ENCODE results near the gene ZC3H7B.
"Not testable (repeated sequence)": the region's sequence is repeated elsewhere in the genome, so short reads cannot be mapped to it uniquely, and the experiment has no call there.

ZC3H7B gene

GRCh38 chr22:41401781-41402648, 100.7 kb downstream of the ZC3H7B start:
- TF ChIP-seq CTCF (IDR thresholded peaks at IDR 0.05; ENCODE audit: extremely low read depth, missing control alignments): no peak
- no peak for DNase-seq (ENCODE audit: low spot score)

- not testable (repeated sequence) for DNase-seq (ENCODE audit: low spot score)
Observed at GRCh38 chr22:41402851-41403250, 101.5 kb downstream of the ZC3H7B start.

- DNase-seq (ENCODE audit: low spot score): peak; percentile 94
- peak; percentile 90 for TF ChIP-seq CTCF (IDR thresholded peaks at IDR 0.05; ENCODE audit: extremely low read depth, missing control alignments)
Observed at GRCh38 chr22:41403532-41404318, 102.4 kb downstream of the ZC3H7B start.

GRCh38 chr22:41405588-41405987, 104.3 kb downstream of the ZC3H7B start:
- DNase-seq (ENCODE audit: low spot score): peak; percentile 49
- no peak for TF ChIP-seq CTCF (IDR thresholded peaks at IDR 0.05; ENCODE audit: extremely low read depth, missing control alignments)

GRCh38 chr22:41406410-41406809, 105.1 kb downstream of the ZC3H7B start:
- no peak for DNase-seq (ENCODE audit: low spot score)
- no peak for TF ChIP-seq CTCF (IDR thresholded peaks at IDR 0.05; ENCODE audit: extremely low read depth, missing control alignments)

- no peak for DNase-seq (ENCODE audit: low spot score)
- no peak for TF ChIP-seq CTCF (IDR thresholded peaks at IDR 0.05; ENCODE audit: extremely low read depth, missing control alignments)
Observed at GRCh38 chr22:41407433-41407832, 106.1 kb downstream of the ZC3H7B start.

GRCh38 chr22:41408665-41409064, 107.3 kb downstream of the ZC3H7B start:
- TF ChIP-seq CTCF (IDR thresholded peaks at IDR 0.05; ENCODE audit: extremely low read depth, missing control alignments): no peak
- no peak for DNase-seq (ENCODE audit: low spot score)
